PFSK-1 (cell line): Measurements from ENCODE around the gene LRRC32.

Experiments used
- POLR2AphosphoS5 ChIP-seq: IDR thresholded peaks from 2 replicates; pipeline ENCODE4 v1.6.1; 2012; ENCODE audit warnings: low read depth, mild to moderate bottlenecking, control low read depth, low read length, moderate library complexity
- REST ChIP-seq, 2 experiments: IDR thresholded peaks; 2 replicates each; pipeline versions ENCODE4 v1.6.1 to v1.8.0; 2011 to 2012; ENCODE audit warnings: low read depth in 2 of 2, low read length in 2 of 2, control low read depth in 1 of 2, inconsistent platforms in 1 of 2, mild to moderate bottlenecking in 1 of 2, moderate library complexity in 1 of 2; ENCODE audit not compliant: insufficient read depth in 1 of 2
- TAF1 ChIP-seq: IDR thresholded peaks from 2 replicates; pipeline ENCODE4 v1.6.1; 2012; ENCODE audit warnings: low read length, control low read depth, borderline replicate concordance; ENCODE audit not compliant: insufficient read depth

DNA sequence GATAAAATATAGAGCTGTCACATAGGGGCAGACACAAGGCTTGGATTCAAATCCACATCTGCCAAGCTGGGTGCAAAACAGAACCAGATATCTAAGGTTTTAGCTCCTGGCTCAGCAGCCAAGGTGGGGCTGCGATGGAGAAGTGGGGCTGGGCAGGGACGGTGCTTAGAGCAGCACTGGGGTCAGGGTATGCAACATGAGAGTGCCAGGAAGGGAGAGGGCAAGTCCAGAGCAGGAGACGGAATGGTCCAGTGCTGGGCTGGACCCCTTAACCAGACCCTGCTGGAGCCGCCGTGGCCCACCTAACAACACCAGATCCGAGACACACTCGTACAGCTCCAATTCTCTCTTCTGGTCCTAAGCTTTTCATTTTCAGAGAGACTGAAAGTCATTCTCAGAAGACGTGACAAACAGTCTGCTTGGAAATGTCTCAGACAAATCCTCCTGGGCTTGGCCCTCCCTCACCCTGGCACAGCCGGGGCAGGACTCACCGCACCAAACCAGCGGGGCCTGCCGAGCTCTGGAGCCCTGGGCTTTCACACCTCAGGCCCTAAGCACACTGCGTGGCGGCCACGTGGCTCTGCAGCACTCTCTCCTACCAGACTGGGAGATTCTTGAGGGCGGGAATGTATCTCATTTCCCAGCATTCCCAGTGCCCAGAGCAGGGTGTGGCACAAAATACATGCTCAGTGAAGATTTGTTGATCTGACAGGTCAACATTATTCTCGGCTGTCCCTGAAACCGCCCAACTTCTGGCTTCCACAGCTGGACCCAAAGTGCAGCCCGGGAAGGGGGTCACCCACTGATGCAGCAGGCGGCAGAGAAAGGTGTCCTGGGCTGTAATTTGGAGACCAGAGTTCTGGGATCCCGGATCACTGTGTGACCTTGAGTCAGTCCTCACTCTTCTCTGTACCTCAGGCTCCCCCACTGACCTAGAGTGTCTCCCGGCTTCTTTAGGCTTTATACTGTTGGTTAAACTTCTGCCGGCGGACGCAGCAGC is 11.6 kb downstream of the LRRC32 start:
- TF ChIP-seq TAF1 (no peak), REST (IDR thresholded peaks at IDR 0.05; ENCODE audit: insufficient read depth in 1 of 2, low read depth in 2 of 2, low read length in 2 of 2) (no peak), POLR2AphosphoS5 (no peak)
